Loucy (cell line): Measurements from ENCODE around the gene ITPRID2.

Experiments used
- H2AFZ ChIP-seq: fragments of 200-600 bp; sonication (generic); 2 replicates; pipeline ENCODE4 v1.6.0; 2016; ENCODE audit warnings: antibody characterized with exemption, mild to moderate bottlenecking, low read length, moderate library complexity
- H3F3A ChIP-seq: fragments of 200-600 bp; 2 replicates; pipeline ENCODE4 v1.6.0; 2016; ENCODE audit warnings: antibody characterized with exemption, low read depth, mild to moderate bottlenecking
- H3K27me3 ChIP-seq: fragments of 200-600 bp; sonication (generic); 2 replicates; pipeline ENCODE4 v1.6.1; 2014; ENCODE audit warnings: low read length, mild to moderate bottlenecking; ENCODE audit not compliant: insufficient read depth, poor library complexity, severe bottlenecking
- H3K36me3 ChIP-seq: fragments of 200-600 bp; sonication (generic); 2 replicates; pipeline ENCODE4 v1.6.1; 2016; ENCODE audit warnings: low read length; ENCODE audit not compliant: insufficient read depth
- H3K4me1 ChIP-seq: fragments of 200-600 bp; sonication (generic); 2 replicates; pipeline ENCODE4 v1.5.1; 2014; ENCODE audit warnings: low read length, mild to moderate bottlenecking; ENCODE audit not compliant: insufficient read depth, poor library complexity, severe bottlenecking
- H3K4me2 ChIP-seq: fragments of 200-600 bp; sonication (generic); 2 replicates; pipeline ENCODE4 v1.6.0; 2014; ENCODE audit warnings: antibody characterized with exemption, low read length, low read depth, mild to moderate bottlenecking; ENCODE audit not compliant: poor library complexity, severe bottlenecking
- H3K4me3 ChIP-seq: fragments of 200-600 bp; sonication (generic); 2 replicates; pipeline ENCODE4 v1.5.1; 2014; ENCODE audit warnings: low read length, mild to moderate bottlenecking, mixed read lengths; ENCODE audit not compliant: poor library complexity, severe bottlenecking
- H3K79me2 ChIP-seq: fragments of 200-600 bp; sonication (generic); 2 replicates; pipeline ENCODE4 v1.6.1; 2014; ENCODE audit warnings: low read length; ENCODE audit not compliant: insufficient read depth
- H3K9ac ChIP-seq: fragments of 200-600 bp; sonication (generic); 2 replicates; pipeline ENCODE4 v1.6.0; 2014; ENCODE audit warnings: mild to moderate bottlenecking, low read depth, low read length, moderate library complexity; ENCODE audit not compliant: poor library complexity, severe bottlenecking
- H3K9me2 ChIP-seq: fragments of 200-600 bp; sonication (generic); replicated peaks from 2 replicates; pipeline ENCODE4 v1.6.1; 2016; ENCODE audit warnings: low read depth, low read length, mixed read lengths
- H3K9me3 ChIP-seq: fragments of 200-600 bp; sonication (generic); 2 replicates; pipeline ENCODE4 v1.6.1; 2014; ENCODE audit warnings: mild to moderate bottlenecking, antibody characterized with exemption, low read length, low read depth; ENCODE audit not compliant: insufficient read depth
- H4K20me1 ChIP-seq: fragments of 200-600 bp; sonication (generic); 2 replicates; pipeline ENCODE4 v1.6.0; 2014; ENCODE audit warnings: antibody characterized with exemption, low read length, mild to moderate bottlenecking; ENCODE audit not compliant: insufficient read depth, poor library complexity, severe bottlenecking
- EZH2phosphoT487 ChIP-seq: fragments of 200-600 bp; IDR thresholded peaks from 2 replicates; pipeline ENCODE4 v1.6.1; 2018; ENCODE audit warnings: antibody characterized with exemption, mild to moderate bottlenecking, moderate library complexity, borderline replicate concordance
- TF ChIP-seq, protein P1 (sequence below): fragments of 200-600 bp; sonication (generic); conservative IDR thresholded peaks from 2 replicates; pipeline ENCODE4 v1.5.1; 2014; ENCODE audit warnings: mild to moderate bottlenecking, antibody characterized with exemption, low read length

Gene ITPRID2

DNA sequence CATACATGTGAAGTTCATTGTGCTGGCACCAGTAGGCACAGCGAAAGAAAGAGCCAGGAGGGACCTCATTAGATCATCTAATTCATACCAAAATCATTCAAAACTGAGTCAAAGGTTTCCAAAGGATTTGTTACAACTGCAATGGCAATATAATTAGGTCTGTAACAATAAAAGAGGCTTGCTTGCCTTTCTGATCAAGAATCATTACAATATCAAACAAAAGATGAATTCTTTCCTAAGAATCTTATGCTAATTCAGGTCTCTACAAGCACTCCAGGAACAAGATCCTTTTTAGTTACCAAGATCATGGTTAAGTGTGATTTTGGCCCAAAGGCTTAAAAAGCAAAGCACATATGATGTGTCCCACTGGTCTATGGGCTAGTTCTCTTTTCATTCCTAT lies 41.9 kb upstream of the ITPRID2 start:
- no peaks in the 10 kb centered on the region for H3K9me2 ChIP-seq
- no peak overlapping the region for H3K4me2 ChIP-seq

DNA sequence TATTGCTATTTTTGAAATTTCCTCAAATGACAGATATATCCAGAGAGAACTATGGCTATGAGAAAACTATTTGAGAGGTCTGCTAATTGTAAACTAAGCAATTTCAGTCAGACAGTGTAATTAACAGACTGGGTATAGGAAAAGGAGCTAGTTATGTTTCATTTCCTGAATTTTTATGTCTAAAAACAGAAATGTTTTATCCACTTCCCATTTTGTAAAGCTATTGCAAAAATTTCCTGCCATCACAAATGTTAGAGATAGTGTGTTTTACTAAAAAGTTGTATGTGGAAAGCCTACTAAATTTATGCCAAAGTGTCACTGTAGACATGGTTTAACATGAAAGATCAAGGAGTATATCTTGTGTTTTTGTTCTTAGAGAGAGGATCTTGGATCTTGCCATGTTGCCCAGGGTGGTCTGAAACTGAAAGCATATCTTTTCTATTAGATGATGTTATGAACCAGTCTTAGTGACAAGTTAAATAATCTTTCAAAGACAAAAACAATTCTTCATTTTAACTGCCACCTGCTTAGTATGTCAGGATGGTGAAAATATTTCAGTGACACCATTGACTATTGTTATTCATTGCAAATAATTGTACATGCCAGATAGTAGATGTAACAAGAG lies 40.5 kb upstream of the ITPRID2 start:
- TF ChIP-seq, protein P1, sequence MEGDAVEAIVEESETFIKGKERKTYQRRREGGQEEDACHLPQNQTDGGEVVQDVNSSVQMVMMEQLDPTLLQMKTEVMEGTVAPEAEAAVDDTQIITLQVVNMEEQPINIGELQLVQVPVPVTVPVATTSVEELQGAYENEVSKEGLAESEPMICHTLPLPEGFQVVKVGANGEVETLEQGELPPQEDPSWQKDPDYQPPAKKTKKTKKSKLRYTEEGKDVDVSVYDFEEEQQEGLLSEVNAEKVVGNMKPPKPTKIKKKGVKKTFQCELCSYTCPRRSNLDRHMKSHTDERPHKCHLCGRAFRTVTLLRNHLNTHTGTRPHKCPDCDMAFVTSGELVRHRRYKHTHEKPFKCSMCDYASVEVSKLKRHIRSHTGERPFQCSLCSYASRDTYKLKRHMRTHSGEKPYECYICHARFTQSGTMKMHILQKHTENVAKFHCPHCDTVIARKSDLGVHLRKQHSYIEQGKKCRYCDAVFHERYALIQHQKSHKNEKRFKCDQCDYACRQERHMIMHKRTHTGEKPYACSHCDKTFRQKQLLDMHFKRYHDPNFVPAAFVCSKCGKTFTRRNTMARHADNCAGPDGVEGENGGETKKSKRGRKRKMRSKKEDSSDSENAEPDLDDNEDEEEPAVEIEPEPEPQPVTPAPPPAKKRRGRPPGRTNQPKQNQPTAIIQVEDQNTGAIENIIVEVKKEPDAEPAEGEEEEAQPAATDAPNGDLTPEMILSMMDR = no peak
- TF ChIP-seq EZH2phosphoT487 = no peak
- Histone ChIP-seq H3K27me3 (no peaks in the 10 kb centered on the region), H3K36me3 (no peaks in the 10 kb centered on the region), H3K79me2 (no peaks in the 10 kb centered on the region), H3F3A (no peaks in the 10 kb centered on the region), H3K4me2 (peak overlapping the region; percentile 30), H2AFZ (peak overlapping the region; percentile 74; the same call in 1 of the 2 replicates), H3K4me1 (peaks cover 23% of the 10 kb centered on the region), H3K9me3 (no peaks in the 10 kb centered on the region), H3K9me2 (no peaks in the 10 kb centered on the region), H3K9ac (no peak overlapping the region), H3K4me3 (no peak overlapping the region), H4K20me1 (no peaks in the 10 kb centered on the region)

More for the DNA sequence above, 41.9 kb upstream of the ITPRID2 start:
- no peaks in the 10 kb centered on the region for H4K20me1 ChIP-seq
- peak overlapping the region; percentile 64 for H2AFZ ChIP-seq
- TF ChIP-seq, protein P1 = no peak
- TF ChIP-seq EZH2phosphoT487 = no peak
- peaks cover 23% of the 10 kb centered on the region for H3K4me1 ChIP-seq
- H3K79me2 ChIP-seq = no peaks in the 10 kb centered on the region
- H3K9ac ChIP-seq = no peak overlapping the region
- H3K36me3 ChIP-seq = no peaks in the 10 kb centered on the region
- H3K4me3 ChIP-seq = no peak overlapping the region
- H3F3A ChIP-seq = no peaks in the 10 kb centered on the region
- no peaks in the 10 kb centered on the region for H3K27me3 ChIP-seq
- no peaks in the 10 kb centered on the region for H3K9me3 ChIP-seq

DNA sequence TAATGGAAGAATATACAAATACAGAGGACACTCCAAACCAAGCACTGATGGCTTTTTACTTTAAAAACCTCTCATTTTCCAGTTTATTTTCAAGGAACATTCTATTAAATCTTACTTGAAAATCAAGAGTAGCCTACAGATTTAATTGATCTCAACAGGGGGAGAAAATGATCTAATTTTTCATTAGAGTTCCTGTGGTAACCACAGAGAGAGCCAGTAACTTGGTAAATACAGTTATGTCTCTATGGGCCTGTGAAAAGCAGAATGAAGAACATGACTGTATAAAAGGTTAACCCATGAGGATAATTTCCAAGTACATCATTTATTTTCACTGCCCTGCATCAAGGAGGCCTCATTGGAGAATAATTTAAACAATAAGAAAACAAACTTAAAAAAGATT lies 39.8 kb upstream of the ITPRID2 start:
- 0 out of 2 replicates have a peak overlapping the region, but pooled peaks have one; percentile 74 for H2AFZ ChIP-seq
- no peaks in the 10 kb centered on the region for H3K9me2 ChIP-seq
- H3K4me2 ChIP-seq = peak overlapping the region; percentile 30
- no peaks in the 10 kb centered on the region for H3K36me3 ChIP-seq
- TF ChIP-seq EZH2phosphoT487 = no peak
- H3K9me3 ChIP-seq = no peaks in the 10 kb centered on the region
- H3K79me2 ChIP-seq = no peaks in the 10 kb centered on the region
- H3F3A ChIP-seq = no peaks in the 10 kb centered on the region
- no peaks in the 10 kb centered on the region for H4K20me1 ChIP-seq
- H3K4me1 ChIP-seq = peaks cover 23% of the 10 kb centered on the region
- H3K27me3 ChIP-seq = no peaks in the 10 kb centered on the region
- H3K4me3 ChIP-seq = no peak overlapping the region
- no peak overlapping the region for H3K9ac ChIP-seq

DNA sequence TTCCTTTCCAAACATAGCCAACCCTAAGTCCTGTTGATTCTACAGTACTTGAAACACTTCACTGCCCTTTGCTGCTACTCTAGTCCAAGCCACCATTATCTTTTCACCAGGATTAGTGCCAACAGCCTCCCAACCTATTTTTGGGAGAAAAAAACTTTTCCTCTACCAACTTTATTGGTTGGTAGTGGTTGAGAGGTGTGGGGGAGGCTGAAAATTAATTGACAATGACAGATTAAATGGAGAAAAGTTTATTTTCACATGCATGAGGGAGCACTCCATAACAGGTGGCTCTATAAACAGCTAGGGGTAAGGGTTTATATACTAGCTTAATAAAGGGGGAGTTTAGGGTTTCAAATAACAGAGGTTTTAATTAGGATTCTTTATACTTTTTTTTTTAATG lies 37.8 kb upstream of the ITPRID2 start:
- TF ChIP-seq, protein P1 = no peak
- TF ChIP-seq EZH2phosphoT487 = no peak
- Histone ChIP-seq H3K4me1 (peaks cover 20% of the 10 kb centered on the region), H3K4me3 (no peak overlapping the region), H2AFZ (no peak overlapping the region), H3K9me3 (no peaks in the 10 kb centered on the region), H3K27me3 (no peaks in the 10 kb centered on the region), H3K79me2 (no peaks in the 10 kb centered on the region), H3K9ac (no peak overlapping the region), H3K4me2 (no peak overlapping the region), H3K36me3 (no peaks in the 10 kb centered on the region), H4K20me1 (no peaks in the 10 kb centered on the region), H3K9me2 (no peaks in the 10 kb centered on the region), H3F3A (no peaks in the 10 kb centered on the region)
